ENCODE measurements around the gene CENPP.
"Not testable (repeated sequence)": the region's sequence is repeated elsewhere in the genome, so short reads cannot be mapped to it uniquely, and the experiment has no call there.

The CENPP gene

GRCh38 chr9:92550765-92551164 is 225.0 kb downstream of the CENPP start:
- Histone ChIP-seq H3K36me3 (ENCODE audit: control insufficient read depth, insufficient read depth, low read length) (no peaks in the 10 kb centered on the region), H3K4me3 (ENCODE audit: low read length) (no peak overlapping the region), H3K9me3 (ENCODE audit: control insufficient read depth, insufficient read depth, low read length) (no peaks in the 10 kb centered on the region), H3K27ac (ENCODE audit: low read length) (no peak overlapping the region), H3K27me3 (ENCODE audit: control insufficient read depth, insufficient read depth, low read length) (no peaks in the 10 kb centered on the region), H3K4me1 (ENCODE audit: control insufficient read depth, insufficient read depth, low read length) (no peaks in the 10 kb centered on the region; the same call in 1 of the 2 replicates)
- no peak for DNase-seq (ENCODE audit: low read depth, low spot score)
- WGBS (ENCODE audit: insufficient coverage, insufficient read length): no CpG with 5 or more reads among the region's 2 CpGs

GRCh38 chr9:92558612-92559374 is 233.0 kb downstream of the CENPP start:
- no CpG with 5 or more reads among the region's 16 CpGs for WGBS (ENCODE audit: insufficient coverage, insufficient read length)
- Histone ChIP-seq H3K4me3 (ENCODE audit: low read length) (no peak overlapping the region), H3K27me3 (ENCODE audit: control insufficient read depth, insufficient read depth, low read length) (no peaks in the 10 kb centered on the region), H3K36me3 (ENCODE audit: control insufficient read depth, insufficient read depth, low read length) (no peaks in the 10 kb centered on the region), H3K9me3 (ENCODE audit: control insufficient read depth, insufficient read depth, low read length) (no peaks in the 10 kb centered on the region), H3K27ac (ENCODE audit: low read length) (no peak overlapping the region), H3K4me1 (ENCODE audit: control insufficient read depth, insufficient read depth, low read length) (peaks cover 1% of the 10 kb centered on the region; the same call in 1 of the 2 replicates)
- DNase-seq (ENCODE audit: low read depth, low spot score): no peak

DNA sequence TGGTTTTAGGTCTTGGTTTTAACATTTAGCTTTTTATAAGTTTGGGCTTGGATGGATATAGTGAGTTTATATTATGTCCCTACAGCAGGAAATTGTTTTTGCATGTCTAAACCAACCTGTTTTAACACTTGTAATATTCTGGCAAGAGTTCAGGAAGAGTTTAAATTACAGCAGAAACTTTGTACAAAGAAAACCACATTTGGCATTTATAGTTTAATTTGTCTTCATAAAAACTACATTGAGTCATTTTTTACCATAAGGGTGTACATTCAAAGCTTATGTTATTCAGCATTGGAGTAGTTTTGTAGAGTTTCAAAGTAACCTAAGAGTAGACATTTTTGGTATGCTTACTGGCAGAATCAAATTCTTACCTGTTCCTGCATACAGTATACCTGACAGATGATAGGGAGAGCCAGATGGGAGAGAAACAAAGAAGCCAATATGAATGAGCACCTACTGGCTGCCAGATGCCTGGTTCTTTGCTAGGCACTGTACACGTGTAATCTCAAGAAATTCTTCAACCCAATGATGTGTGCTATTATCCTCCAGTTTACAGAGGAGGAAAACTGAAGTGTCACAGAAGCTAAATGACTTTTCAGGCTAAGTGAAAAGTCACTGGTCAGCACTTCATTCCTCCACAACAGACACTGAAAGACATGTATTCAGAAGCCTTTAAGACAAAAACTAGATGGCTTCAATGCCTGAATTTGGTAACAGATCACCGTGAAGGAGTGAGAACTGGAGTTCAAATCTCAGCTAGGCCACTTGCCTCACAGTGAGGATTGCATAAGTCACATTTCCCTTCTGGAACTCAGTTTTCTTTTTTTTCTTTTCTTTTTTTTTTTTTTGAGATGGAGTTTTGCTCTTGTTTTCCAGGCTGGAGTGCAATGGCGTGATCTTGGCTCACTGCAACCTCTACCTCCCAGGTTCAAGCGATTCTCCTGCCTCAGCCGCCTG is 235.9 kb downstream of the CENPP start:
- H3K27me3 ChIP-seq (ENCODE audit: control insufficient read depth, insufficient read depth, low read length): no peaks in the 10 kb centered on the region
- WGBS (ENCODE audit: insufficient coverage, insufficient read length): no CpG with 5 or more reads among the region's 5 CpGs

DNA sequence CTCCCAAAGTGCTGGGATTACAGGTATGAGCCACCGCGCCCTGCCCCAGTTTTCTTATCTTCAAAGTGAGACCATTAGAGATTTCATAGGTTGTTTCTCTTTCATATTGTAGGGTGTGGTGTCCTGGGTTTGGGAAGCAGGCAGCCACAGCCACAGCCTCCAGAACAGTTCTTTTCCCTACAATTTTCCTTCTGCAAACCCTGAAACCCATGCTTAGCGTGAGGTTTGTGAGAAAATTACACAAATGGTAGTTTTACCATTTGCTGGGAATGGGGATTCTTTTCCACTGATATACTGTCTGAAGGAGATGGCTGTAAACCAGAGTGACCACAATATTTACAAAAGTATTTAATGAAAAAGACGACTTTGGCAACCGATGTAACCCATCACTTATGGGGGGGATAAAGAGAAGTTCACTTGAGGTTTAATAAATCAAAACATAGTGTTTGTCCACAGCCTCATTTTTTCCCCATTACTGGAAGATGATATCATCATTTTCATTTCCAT is 236.8 kb downstream of the CENPP start:
- WGBS (ENCODE audit: insufficient coverage, insufficient read length): no CpG with 5 or more reads among the region's 5 CpGs

More for the DNA sequence above, 235.9 kb downstream of the CENPP start:
- H3K9me3 ChIP-seq (ENCODE audit: control insufficient read depth, insufficient read depth, low read length): no peaks in the 10 kb centered on the region
- DNase-seq (ENCODE audit: low read depth, low spot score): no peak
- 0 out of 2 replicates have a peak, but pooled peaks cover 1% of the 10 kb centered on the region for H3K4me1 ChIP-seq (ENCODE audit: control insufficient read depth, insufficient read depth, low read length)
- no peak overlapping the region for H3K27ac ChIP-seq (ENCODE audit: low read length)
- no peaks in the 10 kb centered on the region for H3K36me3 ChIP-seq (ENCODE audit: control insufficient read depth, insufficient read depth, low read length)
- no peak overlapping the region for H3K4me3 ChIP-seq (ENCODE audit: low read length)

GRCh38 chr9:92563116-92564100 is 237.7 kb downstream of the CENPP start:
- Histone ChIP-seq H3K4me1 (ENCODE audit: control insufficient read depth, insufficient read depth, low read length) (0 out of 2 replicates have a peak, but pooled peaks cover 1% of the 10 kb centered on the region), H3K36me3 (ENCODE audit: control insufficient read depth, insufficient read depth, low read length) (no peaks in the 10 kb centered on the region), H3K9me3 (ENCODE audit: control insufficient read depth, insufficient read depth, low read length) (no peaks in the 10 kb centered on the region), H3K27me3 (ENCODE audit: control insufficient read depth, insufficient read depth, low read length) (no peaks in the 10 kb centered on the region), H3K27ac (ENCODE audit: low read length) (no peak overlapping the region), H3K4me3 (ENCODE audit: low read length) (no peak overlapping the region)
- no peak for DNase-seq (ENCODE audit: low read depth, low spot score)
- no CpG with 5 or more reads among the region's 3 CpGs for WGBS (ENCODE audit: insufficient coverage, insufficient read length)

More for the DNA sequence above, 236.8 kb downstream of the CENPP start:
- no peak for DNase-seq (ENCODE audit: low read depth, low spot score)
- H3K9me3 ChIP-seq (ENCODE audit: control insufficient read depth, insufficient read depth, low read length): no peaks in the 10 kb centered on the region
- no peaks in the 10 kb centered on the region for H3K36me3 ChIP-seq (ENCODE audit: control insufficient read depth, insufficient read depth, low read length)
- no peak overlapping the region for H3K4me3 ChIP-seq (ENCODE audit: low read length)
- H3K27me3 ChIP-seq (ENCODE audit: control insufficient read depth, insufficient read depth, low read length): no peaks in the 10 kb centered on the region
- 0 out of 2 replicates have a peak, but pooled peaks cover 1% of the 10 kb centered on the region for H3K4me1 ChIP-seq (ENCODE audit: control insufficient read depth, insufficient read depth, low read length)
- no peak overlapping the region for H3K27ac ChIP-seq (ENCODE audit: low read length)

GRCh38 chr9:92564504-92564903 is 238.8 kb downstream of the CENPP start:
- no peak for DNase-seq (ENCODE audit: low read depth, low spot score)
- Histone ChIP-seq H3K9me3 (ENCODE audit: control insufficient read depth, insufficient read depth, low read length) (no peaks in the 10 kb centered on the region), H3K4me1 (ENCODE audit: control insufficient read depth, insufficient read depth, low read length) (no peaks in the 10 kb centered on the region), H3K27ac (ENCODE audit: low read length) (no peak overlapping the region), H3K36me3 (ENCODE audit: control insufficient read depth, insufficient read depth, low read length) (no peaks in the 10 kb centered on the region), H3K4me3 (ENCODE audit: low read length) (no peak overlapping the region), H3K27me3 (ENCODE audit: control insufficient read depth, insufficient read depth, low read length) (no peaks in the 10 kb centered on the region)

DNA sequence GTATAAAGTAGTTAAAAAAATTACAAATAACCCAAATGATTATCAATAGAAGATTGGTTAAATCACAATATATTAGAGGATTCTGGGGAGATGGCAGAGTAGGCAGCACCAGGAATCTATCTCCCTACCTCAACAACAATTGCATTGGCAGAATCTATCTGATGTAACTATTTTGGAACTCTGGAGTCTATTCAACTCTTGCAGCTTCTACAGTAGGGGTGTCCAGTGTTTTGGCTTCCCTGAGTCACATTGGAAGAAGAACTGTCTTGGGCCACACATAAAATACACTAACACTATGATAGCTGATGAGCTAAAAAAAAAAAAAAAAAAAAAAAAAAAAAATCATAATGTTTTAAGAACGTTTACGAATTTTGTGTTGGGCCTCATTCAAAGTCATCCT is 239.2 kb downstream of the CENPP start:
- WGBS (ENCODE audit: insufficient coverage, insufficient read length): no CpG with 5 or more reads among the region's 2 CpGs
- Histone ChIP-seq H3K27me3 (ENCODE audit: control insufficient read depth, insufficient read depth, low read length) (no peaks in the 10 kb centered on the region), H3K27ac (ENCODE audit: low read length) (no peak overlapping the region), H3K4me3 (ENCODE audit: low read length) (no peak overlapping the region), H3K9me3 (ENCODE audit: control insufficient read depth, insufficient read depth, low read length) (no peaks in the 10 kb centered on the region), H3K4me1 (ENCODE audit: control insufficient read depth, insufficient read depth, low read length) (no peaks in the 10 kb centered on the region), H3K36me3 (ENCODE audit: control insufficient read depth, insufficient read depth, low read length) (no peaks in the 10 kb centered on the region)
- no peak for DNase-seq (ENCODE audit: low read depth, low spot score)

DNA sequence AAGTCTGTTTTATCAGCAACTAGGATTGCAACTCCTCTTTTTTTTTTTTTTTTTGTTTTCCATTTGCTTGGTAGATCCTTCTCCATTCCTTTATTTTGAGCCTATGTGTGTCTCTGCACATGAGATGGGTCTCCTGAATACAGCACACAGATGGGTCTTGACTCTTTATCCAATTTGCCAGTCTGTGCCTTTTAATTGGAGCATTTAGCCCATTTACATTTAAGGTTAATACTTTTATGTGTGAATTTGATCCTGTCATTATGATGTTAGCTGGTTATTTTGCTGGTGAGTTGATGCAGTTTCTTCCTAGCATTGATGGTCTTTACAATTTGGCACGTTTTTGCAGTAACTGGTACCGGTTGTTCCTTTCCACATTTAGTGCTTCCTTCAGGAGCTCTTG is 246.1 kb downstream of the CENPP start:
- not testable (repeated sequence) for H3K27me3 ChIP-seq (ENCODE audit: control insufficient read depth, insufficient read depth, low read length); H3K9me3 ChIP-seq (ENCODE audit: control insufficient read depth, insufficient read depth, low read length); H3K27ac ChIP-seq (ENCODE audit: low read length); H3K4me3 ChIP-seq (ENCODE audit: low read length); DNase-seq (ENCODE audit: low read depth, low spot score); H3K36me3 ChIP-seq (ENCODE audit: control insufficient read depth, insufficient read depth, low read length); H3K4me1 ChIP-seq (ENCODE audit: control insufficient read depth, insufficient read depth, low read length)
- WGBS (ENCODE audit: insufficient coverage, insufficient read length): no CpG with 5 or more reads among the region's 2 CpGs

- H3K4me3 ChIP-seq (ENCODE audit: low read length); H3K27me3 ChIP-seq (ENCODE audit: control insufficient read depth, insufficient read depth, low read length); H3K4me1 ChIP-seq (ENCODE audit: control insufficient read depth, insufficient read depth, low read length); H3K36me3 ChIP-seq (ENCODE audit: control insufficient read depth, insufficient read depth, low read length); H3K27ac ChIP-seq (ENCODE audit: low read length); DNase-seq (ENCODE audit: low read depth, low spot score); H3K9me3 ChIP-seq (ENCODE audit: control insufficient read depth, insufficient read depth, low read length): not testable (repeated sequence)
- no CpG with 5 or more reads among the region's 14 CpGs for whole genome bisulfite sequencing (ENCODE audit: insufficient coverage, insufficient read length)
Measured at GRCh38 chr9:92573612-92574011, 247.9 kb downstream of the CENPP start.
